Right ventricle myocardium inferior (tissue), 1 donor: ENCODE data around the gene KRT7. TPM values are rescaled to one million over a fixed set of nuclear protein-coding genes. Genes with fewer than 3 reads are reported as not detected.
"Not testable (repeated sequence)": the region's sequence is repeated elsewhere in the genome, so short reads cannot be mapped to it uniquely, and the experiment has no call there.

Source experiments
- ATAC-seq: fragments of 200-7000 bp; cut with Tn5 transposase; one replicate; pipeline ENCODE4 v1.9.1; 2020; ENCODE audit warnings: mild to moderate bottlenecking, moderate library complexity
- DNase-seq: peaks from one replicate; pipeline ENCODE4 v3.0.0; 2021; ENCODE audit errors: missing footprints
- intact Hi-C: fragments of 100-400 bp; cut with DNase I; formaldehyde crosslinking; loops from one replicate; pipeline ENCODE4 v1.11.0; 2022
- total RNA-seq: library from RNA; stranded (reverse); fragmentation: NEBNext Ultra II Directional; extraction: Animal tissue kit (Norgen Biotek cat#: 25700); gene quantifications from one replicate; pipeline ENCODE4 v1.2.1, GENCODE V29; 2021
- donor health status: DM: no; HTN: yes; CAD: no; lungs with severe emphysema.

Gene KRT7
- total RNA-seq, 1 donor from 2014 or later = not detected

DNA sequence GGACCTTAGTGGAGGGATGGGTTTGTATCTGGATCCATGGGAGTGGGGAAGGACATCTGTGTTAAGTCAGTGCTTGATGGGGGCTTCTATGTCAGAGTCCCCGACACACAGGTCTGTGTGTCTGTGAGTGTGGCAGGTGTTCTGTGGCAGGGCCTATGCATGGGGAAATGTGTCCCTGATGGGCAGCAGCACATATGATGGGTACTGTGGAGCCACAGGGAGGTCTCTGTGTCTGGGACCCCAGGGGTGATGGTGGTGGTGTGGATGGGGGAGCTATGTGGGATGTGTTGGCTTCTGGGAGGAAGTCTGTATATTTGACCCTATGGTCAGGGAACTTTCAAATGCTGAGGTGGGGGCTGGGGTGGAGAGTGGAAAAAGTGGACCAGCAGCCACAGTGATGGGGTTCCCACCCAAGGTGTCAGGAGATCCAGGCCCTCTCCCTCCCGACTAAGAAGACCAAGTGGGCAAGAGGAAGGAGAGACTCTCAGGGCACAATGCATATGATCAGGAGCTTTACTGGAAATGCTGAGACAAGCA is 16.5 kb downstream of the KRT7 start:
- intact Hi-C loops = no loop called here
- ATAC-seq (no peak), DNase-seq (no peak)

DNA sequence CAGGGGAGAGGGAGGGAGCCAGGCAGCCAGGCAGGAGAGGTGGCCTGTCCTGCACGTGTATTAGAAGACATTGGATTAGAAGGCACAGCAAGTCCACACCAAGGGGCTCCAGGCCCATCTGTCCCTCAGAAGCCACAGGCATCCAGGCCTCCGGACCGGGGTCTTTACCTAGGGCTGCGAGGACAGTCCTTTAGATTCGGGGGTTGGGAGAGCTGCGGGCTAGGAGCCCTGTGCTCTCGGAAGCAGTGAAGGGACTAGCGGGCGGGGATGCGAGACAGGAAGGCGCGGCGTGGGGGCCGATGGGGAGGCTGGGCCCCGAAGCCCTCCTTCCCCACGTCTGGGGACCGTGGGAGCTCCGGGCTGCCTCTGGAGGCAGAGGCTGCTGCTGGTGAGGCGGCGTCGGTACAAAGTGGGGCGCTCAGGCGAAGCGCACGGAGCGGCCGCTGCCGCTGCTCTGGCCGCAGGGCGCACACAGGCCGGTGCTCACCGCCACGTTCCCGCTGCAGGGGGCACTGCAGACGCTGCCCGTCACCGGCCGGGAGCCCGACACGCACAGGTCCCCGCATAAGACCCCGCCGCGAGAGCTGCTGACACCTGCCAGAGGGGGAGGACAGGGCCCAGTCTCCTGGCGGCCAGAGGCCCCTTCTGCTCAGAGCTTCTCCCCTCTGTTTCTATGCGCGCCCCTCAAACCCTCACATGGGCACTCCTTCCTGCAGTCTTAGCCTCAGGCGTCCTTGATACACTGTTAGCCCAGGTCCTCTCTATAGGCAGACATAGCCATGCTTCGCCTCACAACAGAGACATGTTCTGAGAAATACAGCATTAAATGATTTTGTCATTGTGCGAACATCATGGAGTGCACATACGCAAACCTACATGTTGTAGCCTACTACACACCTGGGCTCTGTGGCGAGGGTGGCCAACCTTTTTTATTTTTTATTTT is 17.3 kb downstream of the KRT7 start:
- intact Hi-C loops = no loop called here
- ATAC-seq = no peak

DNA sequence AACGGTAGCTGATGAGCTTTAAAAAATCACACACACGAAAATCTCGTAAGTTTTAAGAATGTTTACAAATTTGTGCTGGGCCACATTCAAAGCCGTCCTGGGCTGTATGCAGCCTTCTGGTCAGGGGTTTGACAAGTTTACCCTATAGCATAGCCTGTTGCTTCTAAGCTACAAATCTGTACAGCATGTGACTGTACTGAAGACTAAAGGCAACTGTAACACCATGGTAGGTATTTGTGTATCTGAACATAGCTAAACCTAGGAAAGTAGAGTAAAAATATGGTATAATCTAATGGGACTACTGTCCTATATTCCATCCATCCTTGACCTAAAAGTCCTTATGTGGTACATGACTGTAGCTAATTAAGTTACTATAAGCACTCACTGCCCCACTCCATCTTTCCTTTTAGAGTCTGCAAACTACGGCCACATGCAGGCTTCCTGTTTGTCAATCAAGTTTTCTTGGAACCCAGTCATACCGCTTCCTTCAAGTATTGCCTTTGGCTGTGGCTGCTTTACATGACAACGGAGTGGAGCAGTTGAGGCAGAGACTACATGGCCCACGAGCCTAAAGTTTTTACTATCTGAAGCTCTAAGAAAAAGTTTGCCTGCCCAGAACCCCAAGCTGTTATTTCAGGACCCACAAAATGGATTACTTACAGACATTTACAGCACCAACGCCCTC is 18.5 kb downstream of the KRT7 start:
- no peak for DNase-seq
- ATAC-seq = no peak
- intact Hi-C loops = no loop called here

More for the DNA sequence above, 17.3 kb downstream of the KRT7 start:
- no peak for DNase-seq

DNA sequence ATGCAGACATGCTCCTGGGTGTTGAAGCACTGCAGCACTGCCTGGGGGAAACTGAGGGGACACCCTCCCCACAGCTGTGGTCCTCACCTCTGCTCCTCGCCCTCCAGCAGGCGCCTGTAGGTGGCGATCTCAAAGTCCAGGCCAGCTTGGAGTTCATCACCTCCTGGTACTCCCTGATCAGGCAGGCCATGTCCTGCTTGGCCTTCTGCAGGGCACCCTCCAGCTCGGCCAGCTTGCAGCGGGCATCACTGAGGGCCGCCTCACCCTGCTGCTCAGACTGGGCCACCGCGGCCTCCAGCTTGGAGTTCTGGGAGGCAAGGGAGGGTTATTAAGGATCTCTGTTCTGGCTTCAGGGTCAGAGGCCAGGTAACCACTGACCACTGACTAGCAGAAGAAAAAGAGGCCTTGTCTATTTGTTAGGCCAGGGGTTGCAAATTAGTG is 19.2 kb downstream of the KRT7 start:
- ATAC-seq, DNase-seq: not testable (repeated sequence)

DNA sequence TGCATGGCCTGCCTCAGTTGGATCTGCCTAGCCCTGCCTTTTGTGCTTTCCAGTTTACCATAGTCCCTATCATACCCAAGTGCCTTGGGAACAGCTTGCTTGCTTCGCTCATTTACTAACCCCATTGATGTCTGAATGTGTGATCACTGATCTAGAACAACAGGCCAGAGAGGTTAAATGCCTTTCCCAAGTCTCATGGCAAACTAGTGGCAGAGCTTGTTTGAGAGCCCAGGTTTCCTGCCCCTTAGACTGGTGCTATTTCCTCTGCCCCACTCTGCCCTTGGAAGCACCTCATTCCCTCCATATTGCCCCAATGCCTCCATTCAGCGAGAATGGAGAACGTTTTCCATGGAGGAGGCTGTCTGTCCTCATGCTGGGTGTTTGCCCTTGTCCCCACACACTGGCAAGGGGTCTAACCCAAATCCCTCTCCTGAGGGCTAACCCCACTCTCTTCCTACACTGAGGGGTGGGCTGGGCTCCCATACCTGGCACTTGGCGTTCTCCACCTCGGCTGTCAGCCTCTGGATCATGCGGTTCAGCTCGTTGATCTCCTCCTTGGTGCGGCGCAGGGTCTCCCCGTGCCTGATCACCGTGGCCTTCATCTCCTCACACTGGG is 19.8 kb downstream of the KRT7 start:
- DNase-seq (no peak), ATAC-seq (no peak)
- intact Hi-C loops = no loop called here

More for the DNA sequence above, 19.2 kb downstream of the KRT7 start:
- intact Hi-C loops = not testable (repeated sequence)

DNA sequence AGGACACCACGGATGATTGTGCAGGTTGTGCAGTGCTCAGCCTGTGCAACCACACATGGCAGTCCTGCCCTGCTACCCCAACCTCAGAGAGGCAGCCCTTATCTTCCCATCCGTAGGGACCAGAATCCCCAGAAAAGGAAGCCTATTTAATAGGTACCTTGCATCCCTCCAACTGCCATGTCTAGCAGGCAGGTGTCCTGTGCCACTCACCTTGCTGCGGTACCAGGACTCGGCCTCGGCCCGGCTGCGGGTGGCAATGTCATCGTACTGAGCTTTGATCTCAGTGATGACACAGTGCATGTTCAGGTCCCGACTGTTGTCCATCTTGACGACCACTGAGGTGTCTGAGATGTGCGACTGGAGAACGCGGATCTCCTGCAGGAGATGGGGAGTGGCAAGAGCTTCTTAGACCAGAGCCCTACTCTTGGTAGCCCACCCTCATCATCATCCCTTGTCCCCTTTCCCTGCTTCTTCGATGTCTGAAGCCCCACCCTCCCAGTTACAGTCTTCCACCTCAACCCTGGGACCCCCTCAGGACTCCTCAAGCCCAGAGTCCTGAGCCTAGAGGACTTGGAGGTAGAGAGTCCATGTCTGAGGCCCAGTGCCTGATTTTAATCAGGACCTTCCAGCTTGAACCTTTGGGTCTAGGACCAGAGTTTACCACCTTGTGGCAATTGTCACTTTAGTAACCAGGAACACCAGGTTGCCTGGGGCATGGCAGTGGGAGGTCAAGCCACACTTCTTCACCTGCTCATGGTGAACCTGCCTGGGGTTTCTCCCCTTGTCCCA is 20.5 kb downstream of the KRT7 start:
- DNase-seq (no peak), ATAC-seq (no peak)
- intact Hi-C loops = no loop called here

DNA sequence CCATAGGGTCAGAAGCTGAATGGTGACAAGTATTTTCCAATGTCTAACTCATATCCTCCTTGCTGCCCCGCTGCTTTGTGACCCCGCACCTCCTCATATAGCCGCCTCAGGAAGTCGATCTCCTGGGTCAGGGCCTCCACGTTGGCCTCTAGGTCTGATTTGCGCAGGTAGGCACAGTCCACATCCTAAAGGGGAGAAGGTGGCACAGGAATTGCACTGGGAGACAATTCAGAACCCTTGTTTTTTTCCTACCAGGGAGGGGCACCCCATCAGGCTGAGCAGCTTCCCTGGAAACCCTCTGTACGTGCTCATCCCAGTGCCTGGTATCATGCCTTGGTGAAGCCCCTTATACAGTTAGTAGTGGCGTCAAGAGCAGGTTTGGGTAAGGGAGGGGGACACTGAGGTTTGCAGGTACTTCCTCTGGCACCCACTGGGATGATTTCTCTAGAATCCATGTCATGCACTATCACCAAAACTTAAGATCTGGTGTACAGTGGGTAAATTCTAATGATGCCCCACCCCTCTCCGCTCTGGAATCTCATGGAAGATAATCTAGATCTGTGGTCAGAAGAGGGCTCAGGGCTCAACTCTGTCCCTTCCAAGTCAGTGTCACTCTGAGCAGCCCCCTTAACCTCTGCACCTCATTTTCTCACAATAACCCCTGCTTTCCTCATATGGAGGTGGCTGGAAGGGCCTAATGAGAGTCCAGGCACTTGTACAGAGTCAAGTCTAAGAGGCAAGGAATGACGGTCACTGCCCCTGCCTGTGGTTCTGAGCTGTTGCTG is 21.3 kb downstream of the KRT7 start:
- intact Hi-C loops = no loop called here
- no peak for ATAC-seq
- DNase-seq = peak; percentile 21

DNA sequence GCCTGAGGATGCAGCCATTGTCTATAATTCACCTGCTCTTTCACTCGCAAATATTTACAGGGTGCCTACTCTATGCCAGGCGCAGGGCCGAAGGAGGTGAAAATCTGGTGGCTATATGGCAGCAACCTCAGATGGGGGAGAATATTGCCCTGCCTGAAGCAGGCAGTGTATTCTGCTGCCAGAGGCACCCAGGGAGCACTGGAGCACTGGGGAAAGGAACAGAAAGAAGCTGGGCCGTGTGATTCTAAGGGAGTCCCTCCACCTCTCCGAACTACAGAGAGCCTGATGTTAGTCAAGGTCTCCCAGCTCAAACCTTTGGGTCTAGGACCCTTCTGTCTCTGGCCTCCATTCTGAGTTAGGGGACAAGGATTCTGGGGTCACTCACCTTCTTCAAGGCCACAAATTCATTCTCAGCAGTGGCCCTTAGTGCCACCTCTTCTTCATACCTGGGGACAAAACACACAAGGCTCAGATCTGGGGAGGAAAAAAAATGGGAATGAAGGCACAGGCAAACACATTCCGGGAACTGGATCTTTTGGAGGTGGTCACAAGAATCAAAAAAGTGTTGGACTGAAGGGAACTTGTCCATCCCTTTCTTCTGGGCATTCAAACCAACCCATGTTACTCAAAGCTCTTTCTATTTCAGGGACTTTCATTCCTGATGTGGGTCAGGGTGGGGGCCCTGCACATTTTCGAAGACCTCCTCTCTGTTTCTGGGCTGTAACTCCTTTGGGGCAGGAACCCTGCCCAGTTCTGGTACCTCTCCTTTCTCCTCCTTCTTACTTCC is 22.1 kb downstream of the KRT7 start:
- peak; percentile 39 for DNase-seq
- intact Hi-C loops = no loop called here

DNA sequence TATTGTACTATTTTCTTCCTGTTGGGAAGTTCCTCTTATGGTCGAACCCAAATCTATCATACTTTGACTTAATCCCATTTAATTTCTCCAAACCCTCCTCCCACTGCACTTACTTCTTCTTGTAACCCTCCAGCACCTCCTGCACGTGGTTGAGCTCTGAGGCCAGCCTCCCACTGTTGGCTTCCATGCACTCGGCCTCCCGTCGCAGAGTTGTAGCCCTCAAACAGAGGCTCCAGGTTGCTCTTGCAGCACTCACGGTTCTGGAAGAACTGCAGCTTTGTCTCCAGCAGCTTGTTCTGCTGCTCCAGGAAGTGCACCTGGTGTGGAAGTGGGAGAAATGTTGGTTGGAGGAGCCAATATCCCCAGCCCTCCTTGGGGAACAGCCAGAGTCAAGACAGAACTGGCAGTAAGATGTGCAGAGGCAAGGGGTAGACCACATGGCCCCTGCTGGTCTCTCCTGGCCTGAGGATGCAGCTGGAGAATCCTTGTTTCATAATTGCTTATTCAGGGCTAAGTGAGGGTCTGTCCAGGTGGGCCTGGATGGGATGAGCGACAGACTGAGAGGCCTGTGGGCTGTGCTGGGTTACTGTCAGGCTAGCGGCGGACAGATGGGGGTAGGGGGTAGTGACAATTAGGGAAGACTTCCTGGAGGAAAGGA is 23.0 kb downstream of the KRT7 start:
- ATAC-seq = no peak
- DNase-seq = no peak
- intact Hi-C loops = no loop called here

More for the DNA sequence above, 22.1 kb downstream of the KRT7 start:
- ATAC-seq = no peak

DNA sequence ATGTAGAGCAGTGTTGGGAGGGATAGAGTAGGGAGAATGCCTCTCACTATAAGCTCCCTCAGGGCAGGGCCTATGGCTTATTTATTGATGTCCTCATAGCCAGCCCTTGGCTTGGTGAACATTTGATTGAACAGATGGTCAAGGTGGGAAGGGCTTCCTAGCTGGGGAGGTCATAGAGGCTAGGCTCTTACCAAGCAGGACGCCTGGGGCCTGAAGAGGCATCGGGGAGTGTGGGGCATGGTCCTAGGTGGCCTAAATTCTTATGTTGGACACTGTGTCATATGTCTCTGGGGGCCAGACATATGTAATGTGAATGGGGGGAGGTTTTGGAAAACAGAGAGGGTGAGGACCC is 23.5 kb downstream of the KRT7 start:
- DNase-seq (no peak), ATAC-seq (no peak)
- intact Hi-C loops = no loop called here

DNA sequence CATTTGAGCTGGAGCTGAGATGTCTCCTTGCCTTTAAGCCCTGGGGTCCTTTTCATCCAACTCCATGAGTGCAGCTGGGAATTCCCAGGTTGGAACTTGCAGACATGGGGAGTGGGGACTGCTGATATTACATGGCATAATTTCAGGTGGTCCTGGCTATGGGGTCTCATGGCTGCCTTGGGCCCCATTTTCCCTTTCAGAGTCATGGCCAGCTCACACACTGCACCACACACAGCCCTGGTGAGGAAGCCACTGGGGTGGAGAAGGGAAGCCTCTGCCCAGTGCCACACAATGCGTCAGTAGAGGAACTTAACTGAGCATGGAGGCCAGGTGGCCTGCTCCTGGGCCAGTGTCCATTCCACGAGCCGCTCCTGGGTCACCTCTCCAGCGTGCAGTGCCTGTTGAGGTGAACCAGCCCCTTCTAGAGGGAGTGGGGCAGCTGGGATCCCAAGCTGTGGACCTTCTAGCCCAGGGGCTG is 24.1 kb downstream of the KRT7 start:
- intact Hi-C loops = no loop called here
- no peak for ATAC-seq

DNA sequence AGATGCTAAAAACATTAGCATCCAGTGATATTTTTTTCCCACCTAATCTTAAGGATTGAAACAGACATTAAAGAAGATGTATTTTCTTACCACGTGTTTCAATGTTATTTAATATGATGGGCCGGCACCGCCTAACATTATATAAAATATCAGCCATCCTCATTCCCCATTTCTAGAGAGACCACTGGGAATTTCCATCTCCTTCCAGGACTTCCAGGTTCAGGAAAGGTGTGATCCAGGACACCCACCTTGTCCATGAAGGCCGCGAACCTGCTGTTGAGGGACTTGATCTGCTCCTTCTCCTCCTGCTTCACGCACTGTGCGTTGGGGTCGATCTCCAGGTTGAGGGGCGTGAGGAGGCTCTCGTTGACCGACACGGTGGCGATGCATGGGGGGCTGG is 24.9 kb downstream of the KRT7 start:
- intact Hi-C loops, DNase-seq, ATAC-seq: not testable (repeated sequence)

More for the DNA sequence above, 24.1 kb downstream of the KRT7 start:
- DNase-seq = no peak

DNA sequence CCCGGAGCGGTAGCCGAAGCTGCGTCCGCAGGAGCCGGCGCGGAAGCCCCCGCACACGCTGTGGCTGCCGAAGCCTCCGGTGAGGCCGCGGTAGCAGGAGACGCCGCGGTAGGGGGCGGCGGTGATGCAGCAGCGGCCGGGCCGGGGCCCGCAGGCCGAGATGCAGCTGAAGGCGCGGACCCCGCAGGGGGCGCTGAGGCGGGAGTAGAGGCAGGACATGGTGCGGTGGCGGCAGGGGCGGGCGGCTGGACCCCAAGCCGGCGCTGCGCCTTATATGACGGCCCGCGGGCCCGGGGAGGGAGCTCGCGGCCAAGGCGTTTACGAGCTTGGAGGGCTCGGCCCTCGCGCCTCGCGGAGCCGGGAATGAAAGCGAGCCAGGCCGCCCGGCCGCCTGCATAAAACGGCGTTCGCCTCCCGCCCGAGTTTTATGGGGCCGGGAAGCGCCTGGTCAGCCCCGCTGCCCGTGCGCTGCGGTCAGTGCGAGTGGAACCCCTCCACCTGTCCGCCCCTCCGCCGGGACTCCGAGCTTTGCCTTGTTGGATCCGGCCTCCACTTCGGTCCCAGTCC is 25.4 kb downstream of the KRT7 start:
- DNase-seq = no peak
- no peak for ATAC-seq
- intact Hi-C loops = no loop called here

DNA sequence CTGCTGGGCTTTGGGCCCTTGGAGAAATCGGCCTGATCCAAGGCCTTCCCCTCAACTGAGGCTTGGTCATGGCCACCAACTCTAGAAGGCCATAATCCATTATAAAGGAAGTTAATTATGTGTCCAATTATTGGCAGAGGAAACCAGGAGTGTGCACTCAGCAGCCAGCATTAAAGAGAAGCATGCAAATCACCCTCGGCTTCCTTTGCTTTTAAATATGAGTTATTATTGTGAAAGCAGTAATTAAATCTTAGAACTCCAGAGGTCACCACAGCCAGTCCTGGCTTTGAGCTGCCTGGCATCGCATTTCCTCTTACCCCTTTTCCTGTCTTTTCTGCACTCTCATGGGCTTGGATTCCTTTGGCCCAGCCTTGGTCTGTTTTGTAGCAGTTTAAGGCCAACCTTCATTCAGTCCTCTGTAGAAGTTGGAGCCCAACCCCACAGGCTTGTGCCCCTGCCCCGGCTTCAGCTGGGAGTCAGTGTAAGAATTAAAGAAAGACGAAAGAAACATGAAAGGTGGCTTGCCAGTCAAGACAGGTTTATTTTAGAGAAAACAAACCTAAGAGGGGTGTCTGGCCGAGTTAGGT is 26.7 kb downstream of the KRT7 start:
- ATAC-seq = no peak
- DNase-seq = no peak
- intact Hi-C loops = no loop called here

DNA sequence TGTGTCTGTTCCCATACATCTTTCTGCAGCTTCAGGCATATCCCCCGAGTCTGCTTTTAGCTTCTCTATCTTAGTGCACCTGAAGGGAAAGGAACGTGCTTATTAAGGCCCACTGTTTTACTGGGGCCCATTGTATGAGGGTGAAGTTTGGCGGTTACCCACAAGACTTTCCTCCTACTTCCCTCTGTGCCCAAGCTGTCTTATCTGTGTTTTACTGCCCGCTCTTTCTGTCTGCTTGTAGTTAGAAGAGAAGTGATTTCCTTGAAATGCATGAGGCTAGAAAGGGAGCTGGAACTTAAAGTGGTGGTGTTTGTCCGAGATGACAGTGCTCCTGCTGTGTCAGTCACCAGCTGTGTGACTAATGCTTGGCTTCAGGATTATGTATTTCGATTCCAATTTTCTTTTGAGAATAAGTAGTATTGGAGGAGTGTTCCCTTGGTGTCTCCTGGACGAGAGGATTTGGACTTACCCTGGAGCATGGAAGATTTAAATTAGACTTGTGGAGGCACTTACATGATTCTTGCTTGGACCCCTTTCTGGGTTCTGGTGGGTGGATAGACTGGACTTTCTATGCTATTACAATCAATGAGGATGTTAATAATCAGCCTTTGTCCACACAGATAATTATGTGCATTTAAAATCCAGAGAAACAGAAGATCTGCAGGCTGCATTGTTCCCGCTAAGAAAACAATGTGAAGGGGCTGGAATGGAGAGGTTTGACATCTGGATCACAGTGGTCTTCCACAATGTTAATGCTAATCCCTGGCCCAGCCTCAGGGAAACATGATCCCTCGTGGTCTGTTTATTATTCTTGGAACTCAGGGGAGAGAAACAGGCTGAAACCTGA is 27.5 kb downstream of the KRT7 start:
- ATAC-seq (no peak), DNase-seq (no peak)
- intact Hi-C loops = no loop called here
